Small intestine (tissue), 4 donors: ENCODE data around the gene SERPINB10. TPM values are rescaled to one million over a fixed set of nuclear protein-coding genes. Genes with fewer than 3 reads are reported as not detected.

Source experiments
- polyA plus RNA-seq, 4 donors: library from polyadenylated mRNA; stranded (reverse) in 3 of 4; unstranded in 1 of 4; fragments of 200-250 nt in 3 of 4; fragments of 120-200 nt in 1 of 4; gene quantifications; one replicate each; pipeline versions ENCODE4 v1.2.1 to v1.2.3, GENCODE V29; 2013
- donor health status: healthy with polysubstance abuse.
- donor health status: Bipolar disorder and iron deficiency.
- donor health status: healthy.

Gene SERPINB10
- polyA plus RNA-seq, 4 donors, result 0.07 TPM; not detected in 3

Other genes starting within 250 kb of the SERPINB10 start
- under 1 TPM in 2 of 4 donors, not detected in 2; 0.06 to 0.81 TPM for gene SERPINB3, start 246.1 kb upstream of the SERPINB10 start, polyA plus RNA-seq
- not detected for gene SERPINB11, start 205.0 kb upstream of the SERPINB10 start, polyA plus RNA-seq
- gene SERPINB7, start 132.5 kb upstream of the SERPINB10 start, polyA plus RNA-seq, result not detected
- gene SERPINB2, start 20.3 kb upstream of the SERPINB10 start, polyA plus RNA-seq, result under 1 TPM; 0.03 to 0.81 (median 0.38) TPM
- under 1 TPM in 2 of 4 donors, not detected in 2; 0.10 to 0.48 TPM for gene HMSD, start 41.3 kb downstream of the SERPINB10 start, polyA plus RNA-seq
- gene SERPINB8, start 62.1 kb downstream of the SERPINB10 start, polyA plus RNA-seq, result 10 to 100 TPM in 3 of 4 donors, 1 to 10 TPM in 1; 6.7 to 15.7 (median 12.3) TPM
- not detected for gene LINC00305, start 241.1 kb downstream of the SERPINB10 start, polyA plus RNA-seq